Measurements from ENCODE around the gene RBM25. TPM values are rescaled to one million over a fixed set of nuclear protein-coding genes. Genes with fewer than 3 reads are reported as not detected.

The RBM25 gene
- total RNA-seq, 1 donor from 2014 or later, result 118 TPM

- no peak for DNase-seq
- H3K4me3 Mint-ChIP-seq (ENCODE audit: unreplicated experiment), result no peak overlapping the region
- no peak for TF ChIP-seq CTCF (IDR thresholded peaks at IDR 0.05; ENCODE audit: partially characterized antibody, unreplicated experiment)
- peaks cover 16% of the 10 kb centered on the region for H3K36me3 Mint-ChIP-seq (ENCODE audit: unreplicated experiment)
- H3K4me1 Mint-ChIP-seq (ENCODE audit: low read depth, unreplicated experiment), result no peaks in the 10 kb centered on the region
- peaks cover 2% of the 10 kb centered on the region for H3K9me3 Mint-ChIP-seq (ENCODE audit: unreplicated experiment)
- no peak overlapping the region for H3K27ac Mint-ChIP-seq (ENCODE audit: unreplicated experiment)
- H3K27me3 Mint-ChIP-seq (ENCODE audit: unreplicated experiment), result peaks cover 2% of the 10 kb centered on the region
These were observed 114.9 kb downstream of the RBM25 start for GRCh38 chr14:73173092-73173735.

Other genes with a start within 250 kb of the RBM25 start
- 13.7 TPM for gene DPF3, start 164.4 kb upstream of the RBM25 start, total RNA-seq (ENCODE audit: unreplicated experiment)
- gene DCAF4, start 132.1 kb upstream of the RBM25 start, total RNA-seq (ENCODE audit: unreplicated experiment), result 23.4 TPM
- 43.7 TPM for gene ZFYVE1, start 31.4 kb upstream of the RBM25 start, total RNA-seq (ENCODE audit: unreplicated experiment)
- gene PSEN1, start 78.0 kb downstream of the RBM25 start, total RNA-seq (ENCODE audit: unreplicated experiment), result 79.7 TPM
- gene PAPLN, start 179.0 kb downstream of the RBM25 start, total RNA-seq (ENCODE audit: unreplicated experiment), result 2.8 TPM

Data from glutamatergic neuron (in vitro differentiated cells).